Adrenal gland (tissue), 12 donors: Measurements from ENCODE around the gene APOBEC3A. TPM values are rescaled to one million over a fixed set of nuclear protein-coding genes. Genes with fewer than 3 reads are reported as not detected.

ENCODE experiments used
- DNase-seq, 7 donors: peaks; one replicate each; pipeline ENCODE4 v3.0.0-alpha.2; 2019 to 2020
- H3K27ac ChIP-seq, 5 donors: fragments of 200-600 bp; sonication (generic) in 4 of 5; 1 replicate in 3 of 5; 2 replicates in 2 of 5; pipeline versions ENCODE4 v1.5.1 to v1.8.0; 2016 to 2020; ENCODE audit warnings: mild to moderate bottlenecking in 1 of 5
- H3K27me3 ChIP-seq: fragments of 200-600 bp; 2 replicates; pipeline ENCODE4 v1.8.0; 2021
- H3K36me3 ChIP-seq, 2 donors: fragments of 200-600 bp; replicated peaks in 1 of 2; 1 replicate in 1 of 2; 2 replicates in 1 of 2; pipeline versions ENCODE4 v1.5.1 to v1.8.0; 2018 to 2022
- H3K4me1 ChIP-seq, 2 donors: fragments of 200-600 bp; replicated peaks in 1 of 2; 1 replicate in 1 of 2; 2 replicates in 1 of 2; pipeline versions ENCODE4 v1.5.1 to v1.8.0; 2018 to 2021
- H3K4me3 ChIP-seq, 4 donors: fragments of 200-600 bp; sonication (generic) in 3 of 4; one replicate each; pipeline ENCODE4 v1.5.1; 2016 to 2018
- H3K9me3 ChIP-seq, 3 donors: fragments of 200-600 bp; sonication (generic) in 1 of 3; replicated peaks in 1 of 3; 1 replicate in 2 of 3; 2 replicates in 1 of 3; pipeline versions ENCODE4 v1.5.1 to v1.8.0; 2016 to 2021
- POLR2A ChIP-seq, 2 donors: fragments of 450-650 bp; IDR thresholded peaks; one replicate each; pipeline ENCODE4 v1.6.1; 2017; ENCODE audit warnings: antibody characterized with exemption in 2 of 2, mild to moderate bottlenecking in 2 of 2, moderate library complexity in 1 of 2
- WGBS, 4 donors: extraction: QIAGEN DNeasy Blood & Tissue Kit in 2 of 4; methylation state at CpG; one replicate each; pipeline versions ENCODE4 v1.1.5 to v1.1.7; 2013 to 2017; 5-methylcytosine and 5-hydroxymethylcytosine counted together
- intact Hi-C, 2 donors: fragments of 100-400 bp; cut with DNase I; formaldehyde crosslinking; loops; one replicate each; pipeline versions ENCODE4 v1.14.1 to v1.15.0; 2022 to 2023
- polyA plus RNA-seq, 3 donors: library from polyadenylated mRNA; stranded (reverse); fragments of 200-250 nt in 2 of 3; fragments of 350-450 nt in 1 of 3; fragmentation: Illumina TruSeq in 1 of 3; extraction: RNeasy Lipid Tissue Mini Kit (QIAGEN cat#74804) in 1 of 3; gene quantifications; one replicate each; pipeline ENCODE4 v1.2.3, GENCODE V29; 2013 to 2014
- total RNA-seq, 9 donors: library from RNA; depleted of rRNA in 4 of 9; stranded (reverse); fragments of >200 nt in 4 of 9; fragments of 120-200 nt in 1 of 9; fragmentation: NEBNext Ultra II Directional in 1 of 9; extraction: Animal tissue kit (Norgen Biotek cat#: 25700) in 1 of 9; gene quantifications; one replicate each; pipeline versions ENCODE4 v1.1.0 to v1.2.4, GENCODE V29; 2013 to 2023
- TF ChIP-seq, protein P1 (sequence below), 6 experiments: fragments of 450-650 bp in 4 of 6; fragments of 200-600 bp in 2 of 6; sonication (generic) in 1 of 6; IDR thresholded peaks; 1 replicate in 5 of 6; 2 replicates in 1 of 6; pipeline versions ENCODE4 v1.5.1 to v1.8.0; 2016 to 2021; ENCODE audit warnings: antibody characterized with exemption in 6 of 6, mild to moderate bottlenecking in 2 of 6, moderate library complexity in 1 of 6
- donor health status: healthy with polysubstance abuse.
- donor health status: Bipolar disorder and iron deficiency.
- donor health status: DM: yes; HTN: yes; CAD: no.
- donor health status: DM: no; HTN: no; CAD: no.
- donor health status: DM: no; HTN: no; CAD: no.
- donor health status: DM: yes; HTN: yes; CAD: no.

Gene APOBEC3A
- total and polyA plus RNA-seq, 12 donors: 0.27 to 0.95 (median 0.48) TPM; not detected in 4

DNA sequence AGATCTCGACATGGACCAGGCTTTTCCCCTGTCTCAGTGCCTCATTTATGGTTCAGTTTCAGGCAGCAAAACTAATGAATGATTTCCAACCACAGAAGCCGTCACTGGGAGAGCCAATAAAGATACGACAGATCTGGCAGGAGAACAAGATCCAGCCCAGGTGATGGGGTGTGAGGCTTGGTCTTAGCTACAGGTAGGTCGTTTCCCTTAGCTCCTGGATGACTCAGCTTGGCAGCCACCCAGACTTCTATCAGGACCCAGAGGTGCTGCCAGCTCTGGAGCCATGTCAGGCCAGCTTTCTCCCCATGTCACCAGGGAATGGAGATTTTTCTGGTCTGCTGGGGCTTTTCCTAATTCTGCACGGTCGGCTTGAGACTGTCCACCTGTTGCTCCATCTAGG, 36.3 kb upstream of the APOBEC3A start:
- WGBS, 4 donors: 62 to 75% (median 68%) methylated on average over 6 of the region's 6 CpGs
- intact Hi-C loops: loop anchor here (5.0 to 10.0 kb wide), 3 partner anchors 46 to 146 kb away; partner anchors contain the start of gene CBX6 (in 2 of the 2)
- H3K4me1 ChIP-seq: peaks cover 15 to 27% of the 10 kb centered on the region in 2 donors

DNA sequence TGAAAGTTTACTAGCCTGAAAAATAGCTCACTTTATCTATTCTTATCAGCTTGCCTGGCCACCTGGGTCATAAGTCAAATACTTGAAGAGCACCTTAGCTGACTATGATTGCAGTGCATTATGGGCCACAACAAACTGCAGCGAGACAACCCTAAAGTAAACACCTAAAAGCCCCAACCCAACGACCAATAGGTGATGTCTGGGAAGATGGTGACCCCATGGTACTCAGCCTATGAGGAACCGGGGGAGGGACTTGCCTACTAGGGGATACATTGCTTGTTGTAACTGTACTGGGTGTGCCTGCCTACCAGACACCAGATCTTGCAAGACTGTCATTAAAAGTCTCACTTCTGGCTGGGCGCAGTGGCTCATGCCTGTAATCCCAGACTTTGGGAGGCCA, 35.6 kb upstream of the APOBEC3A start:
- intact Hi-C loops: loop anchor here (5.0 to 10.0 kb wide), 3 partner anchors 47 to 147 kb away; partner anchors contain the start of gene CBX6 (in 2 of the 2)
- WGBS, 4 donors: 75 to 88% (median 85%) methylated on average over 3 to 4 of the region's 4 CpGs
- Histone ChIP-seq H3K4me3 (no peak overlapping the region), H3K9me3 (no peaks in the 10 kb centered on the region), H3K4me1 (peaks cover 15 to 27% of the 10 kb centered on the region in 2 donors), H3K36me3 (no peaks in the 10 kb centered on the region), H3K27ac (no peak overlapping the region), H3K27me3 (no peaks in the 10 kb centered on the region)
- no peak for DNase-seq
- TF ChIP-seq POLR2A (IDR thresholded peaks at IDR 0.05): no peak
- TF ChIP-seq, protein P1, sequence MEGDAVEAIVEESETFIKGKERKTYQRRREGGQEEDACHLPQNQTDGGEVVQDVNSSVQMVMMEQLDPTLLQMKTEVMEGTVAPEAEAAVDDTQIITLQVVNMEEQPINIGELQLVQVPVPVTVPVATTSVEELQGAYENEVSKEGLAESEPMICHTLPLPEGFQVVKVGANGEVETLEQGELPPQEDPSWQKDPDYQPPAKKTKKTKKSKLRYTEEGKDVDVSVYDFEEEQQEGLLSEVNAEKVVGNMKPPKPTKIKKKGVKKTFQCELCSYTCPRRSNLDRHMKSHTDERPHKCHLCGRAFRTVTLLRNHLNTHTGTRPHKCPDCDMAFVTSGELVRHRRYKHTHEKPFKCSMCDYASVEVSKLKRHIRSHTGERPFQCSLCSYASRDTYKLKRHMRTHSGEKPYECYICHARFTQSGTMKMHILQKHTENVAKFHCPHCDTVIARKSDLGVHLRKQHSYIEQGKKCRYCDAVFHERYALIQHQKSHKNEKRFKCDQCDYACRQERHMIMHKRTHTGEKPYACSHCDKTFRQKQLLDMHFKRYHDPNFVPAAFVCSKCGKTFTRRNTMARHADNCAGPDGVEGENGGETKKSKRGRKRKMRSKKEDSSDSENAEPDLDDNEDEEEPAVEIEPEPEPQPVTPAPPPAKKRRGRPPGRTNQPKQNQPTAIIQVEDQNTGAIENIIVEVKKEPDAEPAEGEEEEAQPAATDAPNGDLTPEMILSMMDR (IDR thresholded peaks at IDR 0.05): no peak

More for the DNA sequence above, 36.3 kb upstream of the APOBEC3A start:
- Histone ChIP-seq H3K27me3 (no peaks in the 10 kb centered on the region), H3K36me3 (no peaks in the 10 kb centered on the region), H3K27ac (no peak overlapping the region), H3K4me3 (no peak overlapping the region), H3K9me3 (no peaks in the 10 kb centered on the region)
- TF ChIP-seq, protein P1 (IDR thresholded peaks at IDR 0.05): no peak
- TF ChIP-seq POLR2A (IDR thresholded peaks at IDR 0.05): no peak
- DNase-seq: no peak

DNA sequence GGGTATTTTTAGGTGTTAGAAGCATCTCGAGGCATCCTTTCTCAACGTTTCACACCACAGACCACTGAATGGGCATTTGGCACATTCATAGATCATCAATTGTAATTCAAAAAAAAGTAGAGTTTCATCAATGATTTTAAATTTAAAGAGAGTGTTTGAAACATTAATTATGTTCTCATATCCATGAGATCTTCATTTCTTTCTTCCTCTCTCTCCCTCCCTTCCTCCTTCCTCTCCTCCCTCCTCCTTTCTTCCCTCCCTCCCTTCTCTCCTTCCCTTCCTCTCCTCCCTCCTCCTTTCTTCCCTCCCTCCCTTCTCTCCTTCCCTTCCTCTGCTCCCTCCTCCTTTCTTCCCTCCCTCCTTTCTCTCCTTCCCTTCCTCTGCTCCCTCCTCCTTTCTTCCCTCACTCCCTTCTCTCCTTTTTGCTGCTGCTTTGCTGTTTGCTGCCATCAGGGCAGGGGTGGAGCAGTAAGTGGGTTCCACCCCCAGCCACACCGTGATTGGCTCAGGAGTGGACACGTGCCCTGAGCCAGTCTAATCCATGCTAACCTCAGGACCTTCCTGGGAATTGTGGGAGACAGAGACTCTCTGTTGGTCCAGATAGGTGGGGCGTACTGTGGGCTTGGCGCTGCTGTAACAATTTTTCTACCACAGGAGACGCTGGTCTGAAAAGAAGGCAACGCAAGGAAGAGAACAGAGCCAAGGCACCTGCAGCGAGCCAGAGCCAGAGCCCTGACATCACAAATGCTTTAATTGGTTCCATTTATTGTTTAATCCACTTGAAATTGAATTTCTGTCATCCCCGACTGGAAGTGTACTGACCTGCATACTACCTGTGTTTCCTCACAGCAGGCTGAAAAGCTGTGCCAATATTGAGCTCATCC, 33.7 kb upstream of the APOBEC3A start:
- intact Hi-C loops: loop anchor here (5.0 to 10.0 kb wide), 3 partner anchors 49 to 149 kb away; partner anchors contain the start of gene CBX6 (in 2 of the 2)
- peak overlapping the region; percentile 35 to 93 (median 82) for H3K27ac ChIP-seq
- peak; percentile 44 to 93 for TF ChIP-seq POLR2A (IDR thresholded peaks at IDR 0.05)
- TF ChIP-seq, protein P1 (IDR thresholded peaks at IDR 0.05): peak; percentile 10 to 52 (median 39)
- no peaks in the 10 kb centered on the region for H3K27me3 ChIP-seq
- 19 to 29% (median 27%) methylated on average over 10 of the region's 10 CpGs for WGBS, 4 donors
- peaks cover 15 to 36% of the 10 kb centered on the region in 2 donors for H3K4me1 ChIP-seq
- DNase-seq: peak; percentile 80 to 96 (median 90)
- no peaks in the 10 kb centered on the region for H3K36me3 ChIP-seq
- H3K4me3 ChIP-seq: peak overlapping the region in 1 of 4 donors; percentile 14
- no peaks in the 10 kb centered on the region for H3K9me3 ChIP-seq

DNA sequence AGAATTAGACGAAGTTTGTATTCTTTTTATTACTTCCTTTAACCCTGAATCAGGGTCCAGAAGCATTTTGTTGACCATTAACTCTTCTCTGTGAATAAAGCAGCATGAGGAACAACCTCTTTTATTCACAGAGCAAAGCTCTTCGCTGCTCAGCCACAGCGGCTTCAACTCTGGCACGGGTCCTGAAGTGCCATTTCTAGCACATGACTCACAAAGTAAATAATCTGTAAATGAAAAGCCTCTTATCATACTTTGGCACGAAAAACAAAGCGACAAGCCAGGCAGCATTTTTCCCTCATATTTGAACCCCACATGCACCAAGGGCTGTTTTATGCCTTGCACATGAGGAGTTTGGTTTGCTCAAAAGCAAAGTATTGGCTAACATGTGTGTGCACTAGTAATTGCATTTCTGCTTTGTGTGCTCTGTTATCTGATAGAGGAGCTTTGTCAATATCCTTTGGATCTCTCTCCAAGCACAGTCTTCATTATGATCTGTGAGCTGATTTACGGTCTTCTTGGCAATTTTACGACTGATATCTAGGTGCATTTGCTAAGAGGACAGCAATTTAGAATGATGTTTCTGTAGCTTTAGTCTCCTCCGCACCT, 33.0 kb upstream of the APOBEC3A start:
- H3K27ac ChIP-seq: peak overlapping the region; percentile 35 to 93 (median 82)
- no peaks in the 10 kb centered on the region for H3K36me3 ChIP-seq
- TF ChIP-seq POLR2A (IDR thresholded peaks at IDR 0.05): no peak
- TF ChIP-seq, protein P1 (IDR thresholded peaks at IDR 0.05): no peak
- peaks cover 15 to 36% of the 10 kb centered on the region in 2 donors for H3K4me1 ChIP-seq
- 7 to 15% (median 13%) methylated on average over 9 of the region's 9 CpGs for WGBS, 4 donors
- no peaks in the 10 kb centered on the region for H3K27me3 ChIP-seq
- no peaks in the 10 kb centered on the region for H3K9me3 ChIP-seq
- DNase-seq: peak; percentile 73 to 94 (median 88)
- peak overlapping the region in 1 of 4 donors; percentile 14 for H3K4me3 ChIP-seq
- intact Hi-C loops: loop anchor here (5.0 to 10.0 kb wide), 3 partner anchors 50 to 150 kb away; partner anchors contain the start of gene CBX6 (in 2 of the 2)
